ENCODE measurements around the gene PARP1.
A peak's percentile ranks its signal among the peaks of the same experiment; 100 is the strongest.

Gene PARP1

GRCh38 chr1:226372885-226373284 lies 35.0 kb downstream of the PARP1 start:
- no peak for DNase-seq

- no peak for DNase-seq
These were observed 35.9 kb downstream of the PARP1 start for GRCh38 chr1:226371866-226372490.

- no peak for DNase-seq
These were observed 36.7 kb downstream of the PARP1 start for GRCh38 chr1:226371027-226371694.

- DNase-seq: no peak
These were observed 37.6 kb downstream of the PARP1 start for GRCh38 chr1:226370144-226370923.

GRCh38 chr1:226369110-226369509 lies 38.8 kb downstream of the PARP1 start:
- DNase-seq: peak; percentile 71 to 80

- DNase-seq: no peak
These were observed 41.6 kb downstream of the PARP1 start for GRCh38 chr1:226366290-226366689.

GRCh38 chr1:226365831-226366231 lies 42.1 kb downstream of the PARP1 start:
- no peak for DNase-seq

GRCh38 chr1:226364901-226365565 lies 42.9 kb downstream of the PARP1 start:
- no peak for DNase-seq

GRCh38 chr1:226364514-226364899 lies 43.4 kb downstream of the PARP1 start:
- DNase-seq: no peak

GRCh38 chr1:226363801-226364513 lies 43.9 kb downstream of the PARP1 start:
- no peak for DNase-seq

GRCh38 chr1:226362891-226363447 lies 44.9 kb downstream of the PARP1 start:
- DNase-seq: no peak

GRCh38 chr1:226362361-226362760 lies 45.5 kb downstream of the PARP1 start:
- DNase-seq: no peak

GRCh38 chr1:226360106-226360746 lies 47.7 kb downstream of the PARP1 start:
- DNase-seq: no peak

- DNase-seq: no peak
These were observed 50.5 kb downstream of the PARP1 start for GRCh38 chr1:226357416-226357815.

GRCh38 chr1:226355669-226356551 lies 52.0 kb downstream of the PARP1 start:
- DNase-seq: no peak

GRCh38 chr1:226355016-226355415 lies 52.9 kb downstream of the PARP1 start:
- no peak for DNase-seq

GRCh38 chr1:226353698-226354525 lies 54.0 kb downstream of the PARP1 start:
- DNase-seq: peak in 1 of 2 experiments; percentile 10

GRCh38 chr1:226351709-226352108 lies 56.2 kb downstream of the PARP1 start:
- DNase-seq: peak in 1 of 2 experiments; percentile 8

- no peak for DNase-seq
These were observed 57.4 kb downstream of the PARP1 start for GRCh38 chr1:226350519-226350865.
